Stimulated activated CD8-positive, alpha-beta memory T cell treated with anti-CD3 and anti-CD28 coated beads, Interleukin-15, amount 100 ng/mL, for 1 hour (primary cell): ENCODE measurements around the gene CDCA4.
"Not testable (repeated sequence)": the region's sequence is repeated elsewhere in the genome, so short reads cannot be mapped to it uniquely, and the experiment has no call there.

Experiments
- DNase-seq: peaks from one replicate; pipeline ENCODE4 v3.0.0-alpha.2; 2020; ENCODE audit warnings: low read depth

CDCA4 gene

GRCh38 chr14:105058521-105059034 is 37.7 kb upstream of the CDCA4 start:
- no peak for DNase-seq

DNA sequence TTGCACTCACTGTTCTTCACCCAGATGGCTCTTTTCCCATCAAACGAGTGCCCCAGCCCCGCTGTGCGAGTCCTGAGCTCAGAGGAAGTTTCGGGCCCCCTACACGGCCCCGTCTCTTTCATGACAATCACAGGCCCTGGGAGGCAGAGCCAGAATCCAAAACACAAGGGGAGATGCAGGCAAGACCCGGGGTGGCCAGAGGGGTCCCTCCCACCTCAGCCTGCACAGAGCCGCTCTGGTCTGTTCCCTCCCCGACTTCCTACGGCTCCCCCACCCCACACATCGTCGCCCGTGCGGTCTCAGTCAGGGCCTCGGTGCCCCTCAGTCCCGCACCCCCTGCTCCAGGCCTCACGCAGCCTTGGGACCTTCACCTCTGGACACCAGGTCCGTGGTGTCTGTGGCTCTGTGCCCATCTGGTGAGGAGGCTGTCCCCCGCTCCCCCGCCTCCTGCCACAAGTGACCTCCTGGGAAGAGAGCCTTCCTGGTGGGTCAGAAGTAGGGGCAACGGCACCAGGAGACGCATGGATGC is 35.5 kb upstream of the CDCA4 start:
- no peak for DNase-seq

GRCh38 chr14:105055736-105056302 is 34.9 kb upstream of the CDCA4 start:
- no peak for DNase-seq

DNA sequence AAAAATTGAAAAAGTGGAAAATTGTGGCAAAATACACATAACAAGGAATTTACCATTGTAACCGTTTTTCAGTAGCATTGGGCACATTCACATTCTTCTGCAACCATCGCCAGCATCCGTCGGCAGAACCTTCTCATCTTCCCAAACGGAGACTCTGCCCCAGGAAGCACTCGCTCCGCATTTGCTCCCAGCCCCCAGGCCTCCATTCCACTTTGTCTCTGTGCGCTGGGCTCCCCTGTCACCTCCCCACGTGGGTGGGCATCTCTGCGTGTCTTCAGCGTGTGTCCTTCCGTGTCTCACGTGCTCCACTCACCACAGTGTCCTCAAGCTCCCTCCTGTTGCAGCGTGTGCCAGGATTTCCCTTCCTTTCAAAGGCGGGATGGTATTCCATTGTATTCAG is 34.5 kb upstream of the CDCA4 start:
- DNase-seq = no peak

GRCh38 chr14:105053996-105054395 is 33.1 kb upstream of the CDCA4 start:
- no peak for DNase-seq

- DNase-seq = no peak
Measured at GRCh38 chr14:105053421-105053820, 32.5 kb upstream of the CDCA4 start.

GRCh38 chr14:105052110-105052458 is 31.2 kb upstream of the CDCA4 start:
- DNase-seq = no peak

- no peak for DNase-seq
Measured at GRCh38 chr14:105051182-105052109, 30.6 kb upstream of the CDCA4 start.

DNA sequence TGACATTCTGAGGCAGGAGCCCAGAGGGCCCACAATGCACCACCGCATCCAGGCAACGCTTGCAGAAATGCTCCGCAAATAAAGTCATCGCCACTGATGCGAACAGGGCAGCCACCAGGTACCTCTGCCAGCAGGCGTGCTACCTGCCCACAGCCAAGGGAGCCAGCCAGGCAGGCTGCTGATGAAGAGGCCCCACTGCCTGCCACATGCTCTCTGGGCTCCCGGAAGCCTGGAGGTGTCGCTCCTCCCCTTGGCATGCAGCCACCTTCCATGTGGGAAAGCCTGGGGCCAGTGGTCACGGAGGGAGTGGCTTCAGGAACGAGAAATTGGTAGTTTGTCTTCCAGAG is 29.6 kb upstream of the CDCA4 start:
- DNase-seq = no peak

DNA sequence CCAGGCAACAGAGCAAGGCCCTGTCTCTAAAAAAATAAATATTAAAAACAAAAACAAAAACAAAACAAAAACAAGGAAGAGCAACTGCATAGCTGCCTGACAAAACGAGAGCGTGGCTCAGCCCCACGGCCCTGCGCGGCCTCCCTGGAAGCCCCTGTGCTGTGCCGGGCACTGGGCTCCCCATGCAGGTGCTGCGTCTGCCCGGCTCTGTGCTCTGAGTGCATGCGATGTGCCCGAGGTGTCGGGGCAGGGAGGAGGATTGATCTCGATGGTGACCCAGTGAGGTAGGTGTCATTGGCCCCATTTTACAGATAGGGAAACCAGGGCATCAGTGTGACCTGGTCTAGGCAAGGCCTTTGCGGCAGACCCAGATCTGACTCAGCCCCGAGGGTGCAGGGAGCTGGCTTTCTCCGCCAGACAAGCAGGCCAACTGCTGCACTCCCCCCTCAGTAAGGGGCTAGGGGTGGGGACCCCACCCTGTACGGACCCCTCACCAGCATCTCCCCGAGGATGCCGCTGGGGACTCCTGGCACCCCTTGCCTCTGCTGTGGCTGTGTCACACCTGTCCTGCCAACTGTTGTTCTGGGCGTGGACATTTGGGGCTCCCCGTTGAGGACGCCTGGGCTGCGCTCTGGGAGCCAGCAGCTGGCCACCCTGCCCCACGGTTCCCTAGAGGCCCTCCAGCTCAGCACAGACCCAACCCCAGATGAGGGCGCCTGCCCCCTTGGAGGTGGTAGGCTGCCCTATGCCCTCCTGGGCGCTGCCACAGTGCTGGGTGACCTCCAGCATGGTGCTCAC is 29.1 kb upstream of the CDCA4 start:
- no peak for DNase-seq

GRCh38 chr14:105047283-105048016 is 26.6 kb upstream of the CDCA4 start:
- DNase-seq = no peak

GRCh38 chr14:105046891-105047282 is 26.0 kb upstream of the CDCA4 start:
- no peak for DNase-seq

GRCh38 chr14:105045710-105046326 is 24.9 kb upstream of the CDCA4 start:
- DNase-seq = peak; percentile 91

DNA sequence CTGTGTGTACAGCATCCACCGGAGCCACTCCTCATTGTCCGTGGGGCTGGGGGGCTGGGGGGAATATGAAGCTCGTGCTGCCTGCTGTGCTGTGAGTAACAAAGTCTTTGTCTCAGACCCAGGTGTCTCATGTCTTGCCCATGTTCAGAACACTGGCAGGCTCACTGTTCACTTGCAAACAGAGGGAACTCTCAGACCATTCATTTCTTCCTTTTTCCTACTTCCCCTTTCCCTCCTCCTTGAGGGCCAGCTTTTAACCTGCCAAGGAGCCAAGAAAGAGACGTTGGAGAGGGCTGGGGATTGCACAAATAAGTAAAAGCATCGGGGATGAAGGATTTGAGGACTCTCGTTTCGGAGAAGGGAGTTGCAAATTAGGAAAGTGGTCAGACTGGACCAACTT is 22.8 kb upstream of the CDCA4 start:
- DNase-seq = no peak

DNA sequence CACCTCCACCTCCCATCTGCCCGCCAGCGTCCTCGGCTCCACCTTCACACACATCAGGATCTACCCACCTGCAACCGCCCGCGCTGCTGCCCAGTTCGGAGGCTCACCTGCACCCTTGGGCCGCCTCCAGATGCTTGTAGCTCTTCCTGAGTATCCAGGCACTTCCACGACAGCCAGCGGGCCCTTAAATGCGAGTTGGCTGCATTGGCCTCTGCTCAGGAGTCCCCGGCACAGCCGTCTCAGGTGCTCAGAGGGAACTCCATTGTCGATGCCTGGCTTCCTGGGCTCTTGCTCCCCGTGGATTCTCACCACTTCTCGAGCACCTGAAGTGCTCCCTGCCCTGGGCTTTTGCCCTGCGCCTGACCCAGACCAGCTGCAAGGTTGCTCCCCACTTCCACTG is 21.9 kb upstream of the CDCA4 start:
- no peak for DNase-seq

DNA sequence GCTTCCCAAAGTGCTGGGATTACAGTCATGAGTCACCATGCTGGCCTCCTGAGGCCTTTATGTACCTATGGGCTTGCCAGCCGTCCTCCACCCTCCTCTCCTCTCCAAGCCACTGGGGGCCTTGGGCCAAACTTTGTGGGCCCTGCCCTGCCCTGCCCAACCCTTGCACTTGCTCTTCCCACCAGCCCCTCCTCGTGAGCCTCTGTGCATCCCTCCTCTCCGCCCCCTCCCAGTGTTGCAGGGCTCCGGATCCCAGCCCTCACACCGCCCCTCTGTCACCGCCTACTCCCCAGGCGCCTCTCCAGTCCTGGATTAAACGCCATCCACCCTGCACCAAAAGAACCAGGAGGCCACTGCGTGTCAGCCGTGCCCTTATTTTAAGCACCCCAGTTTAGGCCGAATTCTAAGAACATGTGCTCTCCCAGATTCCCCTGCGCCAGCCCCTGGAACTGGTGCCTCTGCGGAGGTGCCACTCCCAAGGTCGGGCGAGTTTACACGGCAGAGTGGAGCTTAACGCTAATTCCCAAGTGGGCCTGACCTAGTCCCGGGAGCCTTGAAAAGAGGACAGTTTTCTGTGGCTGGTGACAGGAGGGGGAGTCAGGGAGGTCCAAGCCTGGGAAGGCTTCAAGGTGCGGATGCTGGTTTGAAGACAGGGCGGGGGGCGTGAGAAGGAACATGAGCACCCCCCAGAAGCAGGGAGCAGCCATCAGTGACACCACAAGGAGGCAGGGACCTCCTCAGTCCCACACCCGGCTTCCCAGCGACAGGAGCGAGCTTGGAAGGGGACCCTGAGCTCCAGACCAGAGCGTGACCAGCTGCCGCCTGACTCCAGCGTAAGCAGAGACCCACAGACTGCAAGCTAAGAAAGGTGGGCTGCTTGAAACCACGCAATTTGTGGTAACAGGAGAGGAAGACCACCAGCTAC is 21.2 kb upstream of the CDCA4 start:
- DNase-seq = no peak

GRCh38 chr14:105039458-105040205 is 18.7 kb upstream of the CDCA4 start:
- DNase-seq = no peak

GRCh38 chr14:105035616-105036015 is 14.7 kb upstream of the CDCA4 start:
- DNase-seq = not testable (repeated sequence)

- DNase-seq = no peak
Measured at GRCh38 chr14:105034315-105035039, 13.6 kb upstream of the CDCA4 start.
